Measurements from ENCODE around the gene IFI44L. TPM values are rescaled to one million over a fixed set of nuclear protein-coding genes. Genes with fewer than 3 reads are reported as not detected.

IFI44L gene
- total and polyA plus RNA-seq, 2 of the 13 experiments (the other 11 are each of a cell fraction or from before 2014, with no cell fraction given): 0.04 TPM

- peak; percentile 79 for TF ChIP-seq ZBTB40 (IDR thresholded peaks at IDR 0.05)
- TF ChIP-seq ZBTB40 (CRISPR knock-in tag; IDR thresholded peaks at IDR 0.05): no peak
- TF ChIP-seq NFYB (CRISPR knock-in tag; IDR thresholded peaks at IDR 0.05): no peak
Measured at GRCh38 chr1:78599294-78599693, 21.0 kb upstream of the IFI44L start (continued).

- Histone ChIP-seq H3K9ac (ENCODE audit: insufficient read depth, low read depth, low read length) (no peak overlapping the region), H3K27ac (ENCODE audit: extremely low read length, insufficient read depth, low read length) (no peak overlapping the region), H3K4me1 (ENCODE audit: insufficient read depth, low read length) (peaks cover 8% of the 10 kb centered on the region; the same call in 1 of the 2 replicates), H3K27me3 (ENCODE audit: control insufficient read depth in 1 of 2, insufficient read depth in 2 of 2, low read length in 2 of 2) (no peaks in the 10 kb centered on the region), H3K4me2 (ENCODE audit: low read depth, low read length) (no peak overlapping the region), H3K79me2 (ENCODE audit: insufficient read depth, low read length) (no peaks in the 10 kb centered on the region), H2AFZ (ENCODE audit: low read length) (no peak overlapping the region), H3K4me3 (replicated peaks in 1 of 3; ENCODE audit: insufficient read depth in 1 of 3, low read depth in 2 of 3, low read length in 3 of 3) (no peak overlapping the region), H4K20me1 (ENCODE audit: insufficient read depth, low read length) (no peaks in the 10 kb centered on the region), H3K9me3 (ENCODE audit: low read length) (no peaks in the 10 kb centered on the region), H3K36me3 (replicated peaks in 1 of 2; ENCODE audit: control insufficient read depth in 1 of 2, insufficient read depth in 2 of 2, low read length in 2 of 2) (no peaks in the 10 kb centered on the region)
- POLR2A ChIA-PET: no interaction called here
- BruUV-seq (replicated peaks): no TSS peak
- intact Hi-C loops (cut with micrococcal nuclease; ENCODE audit: unreplicated experiment) (no loop called here), in situ Hi-C loops (cut with HindIII; ENCODE audit: extremely low pct_ligation_motif_present, low pct_unique_long_range_greater_than_20kb) (loop anchor here (10.0 kb wide), 1 partner anchor 456 kb away; no protein-coding TSS in a partner anchor)
- CTCF ChIA-PET (ENCODE audit: low intra/inter-chr PET ratio, low total read pairs): no interaction called here
- DNase-seq (ENCODE audit: low spot score) (no peak), FAIRE-seq (no peak), ATAC-seq (no peak)
- 0% methylated on average over 1 of the region's 1 CpG for WGBS (ENCODE audit: low lambda C conversion rate)
- TF ChIP-seq ZBTB43 (CRISPR knock-in tag; conservative IDR thresholded peaks at IDR 0.05) (no peak), MAF1 (CRISPR knock-in tag; IDR thresholded peaks at IDR 0.05; ENCODE audit: borderline replicate concordance) (no peak), TBL1XR1 (IDR thresholded peaks at IDR 0.05; ENCODE audit: borderline replicate concordance, low read length, partially characterized antibody) (no peak), SMARCC2 (IDR thresholded peaks at IDR 0.05) (no peak), EP300 (IDR thresholded peaks at IDR 0.05; ENCODE audit: low read depth in 2 of 2, low read length in 2 of 2) (no peak), EP300 (CRISPR knock-in tag; IDR thresholded peaks at IDR 0.05; ENCODE audit: borderline replicate concordance) (no peak), ZNF138 (CRISPR knock-in tag; IDR thresholded peaks at IDR 0.05; ENCODE audit: low read depth) (no peak), ZNF441 (CRISPR knock-in tag; IDR thresholded peaks at IDR 0.05; ENCODE audit: borderline replicate concordance) (no peak), FOXK2 (IDR thresholded peaks at IDR 0.05) (no peak), MED1 (CRISPR knock-in tag; IDR thresholded peaks at IDR 0.05) (no peak), NR2F2 (IDR thresholded peaks at IDR 0.05; ENCODE audit: borderline replicate concordance, low read depth) (no peak)
Measured at GRCh38 chr1:78601068-78601467, 19.2 kb upstream of the IFI44L start.
